Measurements from ENCODE around the gene C2CD3.
"Not testable (repeated sequence)": the region's sequence is repeated elsewhere in the genome, so short reads cannot be mapped to it uniquely, and the experiment has no call there.

The C2CD3 gene

DNA sequence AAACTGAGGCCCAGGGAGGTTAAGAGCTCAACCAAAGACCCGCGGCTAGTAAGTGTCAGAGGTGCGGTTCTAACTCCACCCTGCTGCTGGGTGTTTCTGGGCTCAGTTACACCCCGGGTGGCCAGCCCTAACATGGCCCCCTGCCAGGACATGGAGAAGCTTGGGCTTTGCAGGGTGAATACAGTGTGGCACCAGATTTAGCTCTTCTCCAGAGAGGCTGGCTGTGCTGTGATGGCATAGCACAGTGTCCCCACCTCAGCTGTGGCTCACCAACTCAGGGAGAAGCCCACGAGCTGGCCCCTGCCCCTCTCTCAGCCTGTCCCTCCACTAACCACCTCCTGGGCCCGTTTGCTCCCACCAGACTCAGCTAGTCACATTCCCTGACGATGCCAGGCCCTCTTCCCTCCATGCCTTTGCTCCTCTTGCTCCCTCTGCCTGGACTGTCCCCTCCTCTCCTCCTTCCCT, 168.9 kb downstream of the C2CD3 start:
- DNase-seq = no peak

DNA sequence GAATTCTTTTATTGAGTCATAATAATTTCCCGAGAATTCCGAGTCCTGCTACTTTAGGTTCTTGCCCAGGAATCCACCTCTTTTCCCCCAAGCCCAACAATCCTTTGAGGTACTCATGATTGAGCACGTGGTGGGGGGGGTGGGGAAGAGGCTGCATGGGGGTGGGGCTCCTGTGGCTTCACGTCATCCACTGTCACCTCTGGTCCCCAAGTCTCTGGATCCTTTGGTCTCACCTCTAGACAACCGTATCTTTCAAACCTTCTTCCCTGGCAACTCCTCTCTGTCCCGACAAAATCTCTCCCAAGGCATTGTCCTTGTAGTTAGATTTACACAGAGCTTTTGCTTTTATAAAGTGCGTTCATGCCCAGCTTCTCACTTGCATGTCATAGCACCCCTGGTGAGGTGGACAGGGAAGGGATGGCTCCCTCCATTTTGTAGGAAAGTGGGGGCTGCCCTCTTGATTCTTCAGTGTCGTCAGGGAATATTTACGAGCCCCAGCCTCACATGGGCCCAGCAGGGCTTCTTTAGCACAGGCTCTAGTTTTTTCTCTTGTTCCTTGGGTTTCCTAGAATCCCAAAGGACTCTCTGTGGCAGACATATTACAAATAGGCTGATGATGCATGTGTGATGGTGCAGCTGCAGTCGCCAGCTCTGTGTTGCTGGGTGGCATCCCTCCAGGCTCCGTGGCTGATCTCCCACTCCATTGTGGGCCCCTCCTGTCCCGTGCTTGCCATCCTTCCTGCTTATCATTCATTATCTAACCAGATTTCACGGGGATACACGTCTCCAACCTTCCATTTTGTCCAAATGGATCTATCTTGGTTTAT, 170.3 kb downstream of the C2CD3 start:
- DNase-seq = no peak

GRCh38 chr11:73999581-74000306, 171.1 kb downstream of the C2CD3 start:
- no peak for DNase-seq

- no peak for DNase-seq
Measured at GRCh38 chr11:73998846-73999575, 171.8 kb downstream of the C2CD3 start.

GRCh38 chr11:73997120-73997770, 173.6 kb downstream of the C2CD3 start:
- no peak for DNase-seq

- no peak for DNase-seq
Measured at GRCh38 chr11:73996161-73996747, 174.5 kb downstream of the C2CD3 start.

DNA sequence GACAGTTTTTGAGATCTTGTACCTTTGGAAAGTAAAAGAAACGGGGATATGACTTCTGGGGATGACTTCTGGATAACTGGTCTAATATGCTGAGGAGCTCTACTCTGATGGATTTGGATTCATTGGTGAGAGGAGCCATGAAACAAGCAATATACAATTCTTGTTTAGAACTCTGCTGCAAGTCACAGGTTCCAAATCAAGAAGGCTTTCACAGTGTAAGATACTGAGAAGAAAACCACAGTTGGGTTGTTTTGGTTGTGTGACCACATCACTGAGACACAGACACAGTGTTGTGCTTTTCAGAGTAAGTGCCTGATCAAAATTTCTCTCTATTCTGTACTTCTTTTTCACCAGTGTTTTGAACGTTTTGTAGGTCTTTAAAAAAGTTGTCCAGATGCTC, 175.1 kb downstream of the C2CD3 start:
- DNase-seq = no peak

DNA sequence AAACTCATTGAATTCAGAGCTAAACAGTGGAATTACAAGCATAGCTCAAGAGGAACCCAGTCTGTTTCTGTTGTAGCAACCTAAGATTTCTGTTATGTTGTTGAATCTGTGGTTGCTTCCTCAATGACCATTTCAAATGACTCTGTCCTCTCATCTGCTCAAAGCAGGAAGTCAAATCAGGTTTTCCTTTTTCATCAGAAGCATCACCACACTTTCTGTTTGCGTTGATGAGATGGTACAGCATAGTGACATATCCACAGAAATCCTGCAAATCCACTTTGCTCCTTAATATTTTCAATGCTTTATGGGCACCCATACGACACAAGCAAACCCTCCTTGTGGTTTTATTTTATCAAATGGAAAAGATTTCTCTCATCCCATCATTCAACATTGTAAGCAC, 175.6 kb downstream of the C2CD3 start:
- DNase-seq = no peak

DNA sequence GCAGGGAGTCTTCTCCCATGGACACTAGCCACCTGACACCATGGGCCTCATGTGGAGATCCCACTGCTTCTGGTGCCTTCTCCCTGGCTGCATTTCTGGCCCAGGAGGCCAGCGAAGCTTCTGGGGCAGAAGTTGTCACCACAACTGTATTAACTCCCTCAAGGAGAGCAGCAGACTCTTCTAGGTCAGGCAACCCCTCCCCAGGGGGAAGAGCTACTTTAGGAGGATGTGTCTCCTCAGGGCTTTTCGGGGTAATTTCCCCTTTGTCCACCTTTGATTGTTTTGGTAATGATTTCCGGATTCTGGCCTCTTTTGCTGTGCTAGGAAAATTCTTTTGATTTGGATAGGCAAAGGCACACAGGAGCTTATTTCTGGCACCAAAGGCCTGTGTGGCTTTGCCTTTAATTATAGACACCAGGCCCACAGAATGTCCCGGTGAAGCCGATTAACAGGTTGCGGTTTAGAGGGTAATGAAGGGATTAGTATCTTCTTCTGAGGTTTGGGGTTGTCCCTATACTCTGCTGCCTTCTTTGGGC, 179.3 kb downstream of the C2CD3 start:
- no peak for DNase-seq

- no peak for DNase-seq
Measured at GRCh38 chr11:73990730-73991129, 180.1 kb downstream of the C2CD3 start.

- no peak for DNase-seq
Measured at GRCh38 chr11:73989156-73989555, 181.6 kb downstream of the C2CD3 start.

DNA sequence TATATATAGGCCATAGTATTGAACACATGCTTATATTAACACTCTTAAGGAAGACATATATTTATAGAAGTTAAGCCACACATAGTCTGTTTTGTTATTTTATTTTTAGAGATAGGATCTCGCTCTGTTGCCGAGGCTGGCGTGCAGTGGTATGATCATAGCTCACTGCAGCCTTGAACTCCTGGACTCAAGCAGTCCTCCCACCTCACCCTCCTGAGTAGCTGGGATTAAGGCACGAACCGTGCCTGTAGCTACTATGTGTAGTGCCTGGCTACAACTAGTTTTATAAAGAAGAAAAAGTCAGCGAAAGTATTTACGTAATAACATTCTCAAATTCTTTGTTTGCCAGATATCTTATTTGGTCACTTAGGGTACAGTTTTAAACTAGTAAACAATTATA, 182.6 kb downstream of the C2CD3 start:
- no peak for DNase-seq

DNA sequence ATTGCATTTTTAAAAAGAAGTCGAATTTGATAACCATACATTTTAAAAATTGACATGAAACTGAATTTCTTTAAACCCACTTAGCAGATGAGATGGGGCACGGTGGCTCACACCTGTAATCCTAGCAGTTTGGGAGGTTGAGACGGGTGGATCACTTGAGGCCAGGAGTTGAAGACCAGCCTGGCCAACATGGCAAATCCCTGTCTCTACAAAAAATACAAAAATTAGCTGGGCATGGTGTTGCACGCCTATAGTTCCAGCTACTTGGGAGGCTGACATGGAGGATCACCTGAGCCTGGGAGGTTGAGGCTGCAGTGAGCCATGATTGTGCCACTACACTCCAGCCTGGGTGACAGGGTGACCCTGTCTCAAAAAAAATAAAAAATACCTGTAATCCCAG, 185.1 kb downstream of the C2CD3 start:
- not testable (repeated sequence) for DNase-seq

GRCh38 chr11:73983741-73984538, 186.9 kb downstream of the C2CD3 start:
- peak; percentile 31 for DNase-seq

DNA sequence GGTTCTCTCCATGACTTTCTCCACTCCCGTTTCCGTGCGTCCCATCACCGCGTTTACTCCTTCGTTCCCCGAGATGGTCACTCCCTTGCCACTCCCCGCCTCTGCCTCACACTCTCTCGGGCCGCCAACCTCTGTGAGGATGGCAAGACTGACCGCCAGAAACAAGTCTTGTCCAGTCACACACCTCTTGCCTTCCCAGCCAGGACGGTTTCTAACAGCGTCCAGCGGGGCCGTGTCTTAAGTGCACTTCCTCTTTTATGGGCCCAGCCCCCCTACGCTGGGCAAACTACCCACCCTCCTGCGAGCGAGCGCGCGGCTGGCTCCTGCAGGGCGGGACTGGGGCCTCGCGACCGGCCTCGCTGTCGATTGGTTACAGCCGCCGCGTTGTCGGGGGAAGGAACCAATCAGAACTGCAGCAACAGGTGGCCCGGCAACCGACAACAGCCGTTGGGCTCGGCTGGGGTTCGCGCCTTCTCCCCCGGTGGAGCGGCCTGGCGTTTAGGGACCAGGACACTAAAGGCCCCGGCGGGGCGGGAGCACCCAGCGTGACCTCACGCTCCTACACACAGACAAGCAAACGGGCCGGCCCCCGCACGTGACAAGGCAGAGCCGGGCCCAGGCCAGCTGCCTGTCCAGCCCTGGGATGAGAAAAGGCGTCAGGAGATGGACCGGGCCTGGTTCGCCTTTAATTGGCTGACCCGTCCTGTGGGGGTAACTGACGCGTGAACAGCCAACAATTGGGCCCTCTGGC, 187.6 kb downstream of the C2CD3 start:
- peak; percentile 85 for DNase-seq

DNA sequence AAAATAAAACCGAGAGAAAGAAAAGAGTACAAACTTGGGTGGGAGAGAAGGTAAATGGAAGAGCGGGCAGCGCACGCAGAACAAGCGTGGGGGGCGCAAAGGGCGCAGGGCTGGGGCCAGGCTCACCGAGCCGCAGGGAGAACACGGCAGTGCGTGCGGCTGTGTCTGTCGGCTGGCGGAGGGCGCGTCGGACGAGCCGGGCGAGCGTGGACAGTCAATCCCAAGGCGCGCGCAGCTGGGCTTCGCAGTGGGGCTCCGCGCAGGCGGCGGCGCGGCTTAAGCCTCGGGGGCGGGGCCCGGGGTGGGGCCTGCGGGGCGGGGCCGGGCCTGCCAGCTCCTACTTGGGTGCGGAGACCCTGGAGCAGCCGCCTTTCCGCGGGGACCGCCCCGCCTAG, 188.2 kb downstream of the C2CD3 start, which contains the start of gene UCP2:
Gene UCP2 (minus strand): TSS at position 249 of the 395 bp plus-strand sequence. CDS start 4,465 bp downstream, outside the sequence.
- peak; percentile 86 for DNase-seq

- DNase-seq = no peak
Measured at GRCh38 chr11:73981051-73981805, 189.6 kb downstream of the C2CD3 start.

- peak; percentile 65 for DNase-seq
Measured at GRCh38 chr11:73980001-73980961, 190.5 kb downstream of the C2CD3 start.

Measured in NCI-H1417 treated with DMSO at 0.1 percent for 48 hours (cell line).